GM13976 (cell line): ENCODE measurements around the gene PPRC1.

ENCODE experiments used
- DNase-seq: peaks from one replicate; pipeline ENCODE4 v3.0.0; 2012; ENCODE audit warnings: low spot score
- CTCF ChIP-seq: IDR thresholded peaks from 2 replicates; pipeline ENCODE4 v1.5.1; 2012; ENCODE audit warnings: borderline replicate concordance, mild to moderate bottlenecking; ENCODE audit not compliant: insufficient read depth; ENCODE audit errors: extremely low read depth, missing control alignments, control extremely low read depth
- in situ Hi-C: fragments of 300-500 bp; cut with MboI; formaldehyde crosslinking; loops from one replicate; pipeline ENCODE4 v1.12.0; 2022; ENCODE audit warnings: low sequenced_read_pairs, mixed read lengths, inconsistent platforms; ENCODE audit not compliant: unreplicated experiment

Gene PPRC1

GRCh38 chr10:102101152-102101551, 31.7 kb upstream of the PPRC1 start:
- in situ Hi-C loops = no loop called here
- no peak for DNase-seq
- no peak for TF ChIP-seq CTCF

- in situ Hi-C loops = no loop called here
- no peak for TF ChIP-seq CTCF
- DNase-seq = no peak
Measured at GRCh38 chr10:102102421-102102820, 30.4 kb upstream of the PPRC1 start.

- DNase-seq = no peak
- in situ Hi-C loops = no loop called here
- no peak for TF ChIP-seq CTCF
Measured at GRCh38 chr10:102106998-102107397, 25.8 kb upstream of the PPRC1 start.

GRCh38 chr10:102109166-102110116, 23.4 kb upstream of the PPRC1 start:
- TF ChIP-seq CTCF = no peak
- in situ Hi-C loops = no loop called here
- no peak for DNase-seq

GRCh38 chr10:102111276-102111675, 21.6 kb upstream of the PPRC1 start:
- no peak for DNase-seq
- in situ Hi-C loops = no loop called here

GRCh38 chr10:102112210-102112817, 20.5 kb upstream of the PPRC1 start:
- TF ChIP-seq CTCF = no peak
- DNase-seq = no peak
- in situ Hi-C loops = no loop called here

More at GRCh38 chr10:102111276-102111675, 21.6 kb upstream of the PPRC1 start:
- no peak for TF ChIP-seq CTCF
